Stimulated activated CD8-positive, alpha-beta memory T cell treated with anti-CD3 and anti-CD28 coated beads, Interleukin-12 subunit alpha, Interleukin-12 subunit beta, amount 100 ng/mL, for 24 hours (primary cell): ENCODE results near the gene TRIO.

Source experiments
- DNase-seq: peaks from one replicate; pipeline ENCODE4 v3.0.0-alpha.2; 2020; ENCODE audit errors: extremely low read depth

The TRIO gene

GRCh38 chr5:14507156-14507941 lies 364.2 kb downstream of the TRIO start:
- no peak for DNase-seq

- no peak for DNase-seq
Measured at GRCh38 chr5:14508046-14508445, 364.9 kb downstream of the TRIO start.

- no peak for DNase-seq
Measured at GRCh38 chr5:14509556-14509955, 366.4 kb downstream of the TRIO start.

- DNase-seq = no peak
Measured at GRCh38 chr5:14510156-14510734, 367.1 kb downstream of the TRIO start.

GRCh38 chr5:14510880-14511279 lies 367.7 kb downstream of the TRIO start:
- DNase-seq = no peak

GRCh38 chr5:14512574-14512973 lies 369.4 kb downstream of the TRIO start:
- DNase-seq = no peak

GRCh38 chr5:14513266-14513665 lies 370.1 kb downstream of the TRIO start:
- DNase-seq = no peak

- DNase-seq = no peak
Measured at GRCh38 chr5:14516901-14517300, 373.8 kb downstream of the TRIO start.

- no peak for DNase-seq
Measured at GRCh38 chr5:14518638-14519037, 375.5 kb downstream of the TRIO start.

GRCh38 chr5:14521748-14522147 lies 378.6 kb downstream of the TRIO start:
- DNase-seq = no peak

- no peak for DNase-seq
Measured at GRCh38 chr5:14522721-14523120, 379.6 kb downstream of the TRIO start.

- DNase-seq = no peak
Measured at GRCh38 chr5:14523243-14524034, 380.3 kb downstream of the TRIO start.

- no peak for DNase-seq
Measured at GRCh38 chr5:14525397-14525796, 382.3 kb downstream of the TRIO start.

GRCh38 chr5:14526493-14526892 lies 383.4 kb downstream of the TRIO start:
- DNase-seq = no peak

- no peak for DNase-seq
Measured at GRCh38 chr5:14528115-14528514, 385.0 kb downstream of the TRIO start.

GRCh38 chr5:14528926-14529325 lies 385.8 kb downstream of the TRIO start:
- DNase-seq = no peak

- DNase-seq = no peak
Measured at GRCh38 chr5:14531668-14532067, 388.5 kb downstream of the TRIO start.

- no peak for DNase-seq
Measured at GRCh38 chr5:14532180-14532579, 389.0 kb downstream of the TRIO start.

- no peak for DNase-seq
Measured at GRCh38 chr5:14534773-14535172, 391.6 kb downstream of the TRIO start.

GRCh38 chr5:14545308-14545707 lies 402.2 kb downstream of the TRIO start:
- no peak for DNase-seq

GRCh38 chr5:14545862-14546261 lies 402.7 kb downstream of the TRIO start:
- no peak for DNase-seq

- no peak for DNase-seq
Measured at GRCh38 chr5:14547666-14548065, 404.5 kb downstream of the TRIO start.

GRCh38 chr5:14551211-14551610 lies 408.1 kb downstream of the TRIO start:
- DNase-seq = no peak
